K562 (cell line): Measurements from ENCODE around the gene STX3. TPM values are rescaled to one million over a fixed set of nuclear protein-coding genes. Genes with fewer than 3 reads are reported as not detected.

ENCODE experiments used
- ARNT ChIP-seq, 2 experiments: fragments of 450-650 bp; IDR thresholded peaks; 2 replicates each; pipeline ENCODE4 v1.6.1; 2016; ENCODE audit warnings: mild to moderate bottlenecking in 1 of 2
- CLOCK ChIP-seq: fragments of 250-450 bp; sonication (Bioruptor Pico); IDR thresholded peaks from 2 replicates; pipeline ENCODE4 v1.4.0; 2020; ENCODE audit warnings: mild to moderate bottlenecking, moderate library complexity, borderline replicate concordance
- EGR1 ChIP-seq: fragments of 450-650 bp; conservative IDR thresholded peaks from 2 replicates; pipeline ENCODE4 v1.6.1; 2017; ENCODE audit warnings: mild to moderate bottlenecking
- GATAD2A ChIP-seq: fragments of 450-650 bp; IDR thresholded peaks from 2 replicates; pipeline ENCODE4 v1.6.1; 2017
- ILK ChIP-seq: fragments of 450-650 bp; IDR thresholded peaks from 2 replicates; pipeline ENCODE4 v1.6.1; 2016; ENCODE audit warnings: missing genetic modification characterization, low read depth, mild to moderate bottlenecking, missing compliant biosample characterization, moderate library complexity, borderline replicate concordance
- MIER1 ChIP-seq: fragments of 450-650 bp; IDR thresholded peaks from 2 replicates; pipeline ENCODE4 v1.6.1; 2016; ENCODE audit warnings: antibody characterized with exemption, mild to moderate bottlenecking, low read depth
- MYC ChIP-seq, 2 experiments: fragments of 250-450 bp in 1 of 2; sonication (Bioruptor Pico) in 1 of 2; IDR thresholded peaks; 2 replicates each; pipeline versions ENCODE4 v1.5.1 to v1.6.1; 2012 to 2021; ENCODE audit warnings: low read depth in 2 of 2, borderline replicate concordance in 1 of 2, improper control_type of control experiment in 1 of 2, low read length in 1 of 2, mild to moderate bottlenecking in 1 of 2, moderate library complexity in 1 of 2
- RAD51 ChIP-seq: fragments of 450-650 bp; IDR thresholded peaks from 2 replicates; pipeline ENCODE4 v1.7.1; 2016; ENCODE audit warnings: low read depth, mild to moderate bottlenecking, borderline replicate concordance
- RB1 ChIP-seq: fragments of 450-650 bp; IDR thresholded peaks from 2 replicates; pipeline ENCODE4 v1.6.1; 2017; ENCODE audit warnings: low read depth, mild to moderate bottlenecking
- SAFB2 ChIP-seq: fragments of 200-400 bp; formaldehyde crosslinking; IDR thresholded peaks from 2 replicates; pipeline ENCODE4 v1.6.1; 2018; ENCODE audit warnings: borderline replicate concordance, low read length, low read depth, moderate library complexity; ENCODE audit not compliant: severe bottlenecking
- TEAD1 ChIP-seq, 2 experiments: fragments of 450-650 bp in 1 of 2; sonication (generic) in 1 of 2; formaldehyde crosslinking; IDR thresholded peaks; 2 replicates each; pipeline versions ENCODE4 v1.4.0 to v1.8.0; 2020 to 2022; ENCODE audit warnings: mild to moderate bottlenecking in 2 of 2, missing genetic modification reagents in 1 of 2
- ZBTB8A ChIP-seq: fragments of 450-650 bp; IDR thresholded peaks from 2 replicates; pipeline ENCODE4 v1.6.1; 2018; ENCODE audit warnings: mild to moderate bottlenecking, moderate library complexity; ENCODE audit not compliant: partially characterized antibody
- ZNF140 ChIP-seq: fragments of 250-450 bp; sonication (Bioruptor Pico); IDR thresholded peaks from 2 replicates; pipeline ENCODE4 v1.8.0; 2021; ENCODE audit warnings: moderate library complexity, mild to moderate bottlenecking, inconsistent platforms
- ZNF609 ChIP-seq: sonication (generic); formaldehyde crosslinking; IDR thresholded peaks from 2 replicates; pipeline ENCODE4 v1.8.1; 2023; ENCODE audit warnings: missing genetic modification reagents, mild to moderate bottlenecking, borderline replicate concordance
- ZNF695 ChIP-seq: fragments of 450-650 bp; formaldehyde crosslinking; IDR thresholded peaks from 2 replicates; pipeline ENCODE4 v1.4.0; 2020; ENCODE audit warnings: mild to moderate bottlenecking, moderate library complexity
- ZNF764 ChIP-seq: fragments of 250-450 bp; sonication (Bioruptor Pico); IDR thresholded peaks from 2 replicates; pipeline ENCODE4 v1.4.0; 2020; ENCODE audit warnings: low read depth, mild to moderate bottlenecking, moderate library complexity
- polyA plus RNA-seq, 8 experiments: library from polyadenylated mRNA; depleted of rRNA in 4 of 8; stranded (reverse) in 5 of 8; unstranded in 3 of 8; fragments of >200 nt; fragmentation: Nextera tagmentation in 2 of 8; fragmentation: Illumina TruSeq in 1 of 8; extraction: Ambion mirVana in 2 of 8; extraction: Trizol in 1 of 8; gene quantifications; 2 replicates each; pipeline versions ENCODE4 v1.2.1 to v1.2.3, GENCODE V29; 2011 to 2014; ENCODE audit warnings: inconsistent platforms in 1 of 8, missing spikeins in 1 of 8
- total RNA-seq, 7 experiments: library from RNA; depleted of rRNA in 6 of 7; stranded (reverse); fragments of >200 nt in 6 of 7; fragmentation: Illumina TruSeq in 2 of 7; extraction: Trizol in 2 of 7; gene quantifications; 2 replicates each; pipeline versions ENCODE4 v1.2.1 to v1.2.3, GENCODE V29; 2011 to 2021; ENCODE audit warnings: low replicate concordance in 1 of 7
- TF ChIP-seq, protein P1 (sequence below): fragments of 450-650 bp; IDR thresholded peaks from 2 replicates; pipeline ENCODE4 v1.6.1; 2017; ENCODE audit warnings: mild to moderate bottlenecking, moderate library complexity

STX3 gene
- total and polyA plus RNA-seq, 9 of the 15 experiments (the other 6 are each of a cell fraction or from before 2014, with no cell fraction given), result 12.0 to 91.6 (median 48.7) TPM

DNA sequence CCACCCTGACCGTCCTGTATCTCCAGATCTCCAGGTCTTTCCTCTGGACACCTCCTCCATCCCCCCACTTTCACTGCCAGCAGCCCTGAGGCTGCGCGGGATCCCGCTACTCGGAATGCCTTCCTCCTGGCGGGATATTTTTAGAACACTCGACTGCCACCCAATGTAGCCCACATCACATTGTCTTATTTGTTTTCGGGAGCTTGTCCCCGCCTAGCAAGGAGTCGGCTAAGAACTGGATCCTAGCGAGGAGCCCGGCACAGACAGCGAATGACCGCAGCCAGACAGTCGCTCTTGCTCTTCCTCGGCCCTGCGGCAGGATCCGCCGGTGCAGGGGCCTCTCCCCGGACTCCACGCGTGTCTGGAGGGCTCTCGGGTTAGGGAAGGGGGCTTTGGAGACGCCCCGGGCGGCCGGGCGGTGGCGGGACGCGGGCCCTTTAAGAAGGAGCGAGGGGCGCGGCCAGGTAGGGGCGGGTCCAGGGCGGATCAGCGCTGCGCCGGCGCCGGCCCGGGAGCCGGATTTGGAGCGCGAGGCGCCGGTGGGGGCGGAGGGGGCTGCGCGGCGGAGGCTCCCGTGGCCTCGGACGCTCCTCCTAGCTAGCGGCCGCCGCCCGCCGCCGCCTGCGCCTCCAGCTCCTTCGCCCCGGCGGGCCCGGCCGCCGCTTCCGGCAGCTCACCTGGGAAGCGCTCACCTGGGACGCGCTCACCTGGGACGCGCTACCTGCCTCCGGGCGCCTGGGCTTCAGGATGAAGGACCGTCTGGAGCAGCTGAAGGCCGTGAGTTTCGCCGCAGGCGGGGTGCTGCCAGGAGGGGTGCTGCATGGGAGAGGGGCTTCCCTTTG, at the start of gene STX3 (continued):
- TF ChIP-seq, protein P1, sequence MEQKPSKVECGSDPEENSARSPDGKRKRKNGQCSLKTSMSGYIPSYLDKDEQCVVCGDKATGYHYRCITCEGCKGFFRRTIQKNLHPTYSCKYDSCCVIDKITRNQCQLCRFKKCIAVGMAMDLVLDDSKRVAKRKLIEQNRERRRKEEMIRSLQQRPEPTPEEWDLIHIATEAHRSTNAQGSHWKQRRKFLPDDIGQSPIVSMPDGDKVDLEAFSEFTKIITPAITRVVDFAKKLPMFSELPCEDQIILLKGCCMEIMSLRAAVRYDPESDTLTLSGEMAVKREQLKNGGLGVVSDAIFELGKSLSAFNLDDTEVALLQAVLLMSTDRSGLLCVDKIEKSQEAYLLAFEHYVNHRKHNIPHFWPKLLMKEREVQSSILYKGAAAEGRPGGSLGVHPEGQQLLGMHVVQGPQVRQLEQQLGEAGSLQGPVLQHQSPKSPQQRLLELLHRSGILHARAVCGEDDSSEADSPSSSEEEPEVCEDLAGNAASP, result no peak
- TF ChIP-seq ZNF695 (CRISPR knock-in tag) (no peak), CLOCK (CRISPR knock-in tag) (no peak), ILK (tag) (no peak), RB1 (peak; percentile 59), MIER1 (no peak), RAD51 (no peak), ZNF764 (no peak), ZNF609 (CRISPR knock-in tag) (no peak), SAFB2 (no peak), TEAD1 (CRISPR knock-in tag; IDR thresholded peaks at IDR 0.05) (no peak), ARNT (IDR thresholded peaks at IDR 0.05) (no peak; a peak in 1 of 4 replicates), ZNF140 (CRISPR knock-in tag) (no peak), MYC (IDR thresholded peaks at IDR 0.05; ENCODE audit: low read depth, low read length) (peak; percentile 16; the same call in 1 of the 2 replicates), MYC (CRISPR knock-in tag; IDR thresholded peaks at IDR 0.05; ENCODE audit: borderline replicate concordance, low read depth) (no peak), GATAD2A (no peak), EGR1 (no peak), ZBTB8A (no peak)
